SK-N-SH (cell line): ENCODE data around the gene SULT6B1.

Experiments
- EP300 ChIP-seq, 2 experiments: IDR thresholded peaks; 2 replicates each; pipeline versions ENCODE4 v1.4.0 to v1.6.1; 2012; ENCODE audit warnings: borderline replicate concordance in 1 of 2, low read depth in 1 of 2, low read length in 1 of 2
- JUND ChIP-seq: IDR thresholded peaks from 2 replicates; pipeline ENCODE4 v1.4.0; 2012
- POLR2AphosphoS5 ChIP-seq: IDR thresholded peaks from 2 replicates; pipeline ENCODE4 v1.6.1; 2012; ENCODE audit warnings: low read depth, low read length
- RCOR1 ChIP-seq: fragments of 150-350 bp; IDR thresholded peaks from 2 replicates; pipeline ENCODE4 v1.6.1; 2017; ENCODE audit warnings: antibody characterized with exemption, low read length
- SMC3 ChIP-seq: IDR thresholded peaks from 2 replicates; pipeline ENCODE4 v1.6.1; 2012; ENCODE audit warnings: low read depth, low read length, improper control_type of control experiment
- TAF1 ChIP-seq: IDR thresholded peaks from 2 replicates; pipeline ENCODE4 v1.6.1; 2012; ENCODE audit warnings: low read depth, mild to moderate bottlenecking, low read length, moderate library complexity, borderline replicate concordance
- TF ChIP-seq, protein P1 (sequence below): fragments of 200-600 bp; sonication (generic); IDR thresholded peaks from 2 replicates; pipeline ENCODE4 v1.6.1; 2017; ENCODE audit warnings: antibody characterized with exemption, mild to moderate bottlenecking, moderate library complexity
- TF ChIP-seq, protein P2 (sequence below): fragments of 150-350 bp; IDR thresholded peaks from 2 replicates; pipeline ENCODE4 v1.6.1; 2017; ENCODE audit warnings: antibody characterized with exemption, low read length, low read depth, borderline replicate concordance
- TF ChIP-seq, protein P3 (sequence below): fragments of 150-350 bp; IDR thresholded peaks from 2 replicates; pipeline ENCODE4 v1.6.1; 2016; ENCODE audit warnings: mild to moderate bottlenecking, low read depth, low read length

DNA sequence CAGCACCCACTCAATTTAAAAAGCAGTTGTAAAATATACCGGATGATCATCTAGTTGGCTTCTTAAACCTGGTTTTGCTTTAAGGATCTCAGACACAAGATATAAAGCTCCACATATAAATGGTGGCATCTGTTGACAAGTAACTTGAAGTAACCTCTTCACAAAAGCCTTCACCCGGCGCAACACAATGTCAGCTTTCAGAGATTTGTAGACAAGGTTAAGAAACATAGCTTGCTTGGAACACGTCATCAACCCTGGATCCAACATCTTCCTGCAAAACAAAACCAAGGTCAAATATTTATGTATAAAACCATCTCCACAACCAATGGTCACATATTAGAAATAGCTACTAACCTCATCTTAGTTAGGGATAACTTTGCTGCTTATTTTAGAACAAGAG is 34.7 kb upstream of the SULT6B1 start:
- TF ChIP-seq, protein P1, sequence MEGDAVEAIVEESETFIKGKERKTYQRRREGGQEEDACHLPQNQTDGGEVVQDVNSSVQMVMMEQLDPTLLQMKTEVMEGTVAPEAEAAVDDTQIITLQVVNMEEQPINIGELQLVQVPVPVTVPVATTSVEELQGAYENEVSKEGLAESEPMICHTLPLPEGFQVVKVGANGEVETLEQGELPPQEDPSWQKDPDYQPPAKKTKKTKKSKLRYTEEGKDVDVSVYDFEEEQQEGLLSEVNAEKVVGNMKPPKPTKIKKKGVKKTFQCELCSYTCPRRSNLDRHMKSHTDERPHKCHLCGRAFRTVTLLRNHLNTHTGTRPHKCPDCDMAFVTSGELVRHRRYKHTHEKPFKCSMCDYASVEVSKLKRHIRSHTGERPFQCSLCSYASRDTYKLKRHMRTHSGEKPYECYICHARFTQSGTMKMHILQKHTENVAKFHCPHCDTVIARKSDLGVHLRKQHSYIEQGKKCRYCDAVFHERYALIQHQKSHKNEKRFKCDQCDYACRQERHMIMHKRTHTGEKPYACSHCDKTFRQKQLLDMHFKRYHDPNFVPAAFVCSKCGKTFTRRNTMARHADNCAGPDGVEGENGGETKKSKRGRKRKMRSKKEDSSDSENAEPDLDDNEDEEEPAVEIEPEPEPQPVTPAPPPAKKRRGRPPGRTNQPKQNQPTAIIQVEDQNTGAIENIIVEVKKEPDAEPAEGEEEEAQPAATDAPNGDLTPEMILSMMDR = no peak
- no peak for TF ChIP-seq RCOR1
- TF ChIP-seq, protein P2, sequence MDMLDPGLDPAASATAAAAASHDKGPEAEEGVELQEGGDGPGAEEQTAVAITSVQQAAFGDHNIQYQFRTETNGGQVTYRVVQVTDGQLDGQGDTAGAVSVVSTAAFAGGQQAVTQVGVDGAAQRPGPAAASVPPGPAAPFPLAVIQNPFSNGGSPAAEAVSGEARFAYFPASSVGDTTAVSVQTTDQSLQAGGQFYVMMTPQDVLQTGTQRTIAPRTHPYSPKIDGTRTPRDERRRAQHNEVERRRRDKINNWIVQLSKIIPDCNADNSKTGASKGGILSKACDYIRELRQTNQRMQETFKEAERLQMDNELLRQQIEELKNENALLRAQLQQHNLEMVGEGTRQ = no peak
- TF ChIP-seq, protein P3, sequence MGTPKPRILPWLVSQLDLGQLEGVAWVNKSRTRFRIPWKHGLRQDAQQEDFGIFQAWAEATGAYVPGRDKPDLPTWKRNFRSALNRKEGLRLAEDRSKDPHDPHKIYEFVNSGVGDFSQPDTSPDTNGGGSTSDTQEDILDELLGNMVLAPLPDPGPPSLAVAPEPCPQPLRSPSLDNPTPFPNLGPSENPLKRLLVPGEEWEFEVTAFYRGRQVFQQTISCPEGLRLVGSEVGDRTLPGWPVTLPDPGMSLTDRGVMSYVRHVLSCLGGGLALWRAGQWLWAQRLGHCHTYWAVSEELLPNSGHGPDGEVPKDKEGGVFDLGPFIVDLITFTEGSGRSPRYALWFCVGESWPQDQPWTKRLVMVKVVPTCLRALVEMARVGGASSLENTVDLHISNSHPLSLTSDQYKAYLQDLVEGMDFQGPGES = no peak
- no peak for TF ChIP-seq POLR2AphosphoS5
- TF ChIP-seq JUND = no peak
- no peak for TF ChIP-seq TAF1
- TF ChIP-seq SMC3 = no peak
- no peak for TF ChIP-seq EP300 (IDR thresholded peaks at IDR 0.05; ENCODE audit: borderline replicate concordance in 1 of 2, low read depth in 1 of 2, low read length in 1 of 2)
